Activated CD8-positive, alpha-beta memory T cell treated with anti-CD3 and anti-CD28 coated beads, Interleukin-2, amount 50 U/mL, for 1 hour (primary cell): ENCODE data around the gene C22orf39.
A peak's percentile ranks its signal among the peaks of the same experiment; 100 is the strongest.

Source experiments
- DNase-seq: peaks from one replicate; pipeline ENCODE4 v3.0.0-alpha.2; 2020; ENCODE audit errors: extremely low read depth

Gene C22orf39

DNA sequence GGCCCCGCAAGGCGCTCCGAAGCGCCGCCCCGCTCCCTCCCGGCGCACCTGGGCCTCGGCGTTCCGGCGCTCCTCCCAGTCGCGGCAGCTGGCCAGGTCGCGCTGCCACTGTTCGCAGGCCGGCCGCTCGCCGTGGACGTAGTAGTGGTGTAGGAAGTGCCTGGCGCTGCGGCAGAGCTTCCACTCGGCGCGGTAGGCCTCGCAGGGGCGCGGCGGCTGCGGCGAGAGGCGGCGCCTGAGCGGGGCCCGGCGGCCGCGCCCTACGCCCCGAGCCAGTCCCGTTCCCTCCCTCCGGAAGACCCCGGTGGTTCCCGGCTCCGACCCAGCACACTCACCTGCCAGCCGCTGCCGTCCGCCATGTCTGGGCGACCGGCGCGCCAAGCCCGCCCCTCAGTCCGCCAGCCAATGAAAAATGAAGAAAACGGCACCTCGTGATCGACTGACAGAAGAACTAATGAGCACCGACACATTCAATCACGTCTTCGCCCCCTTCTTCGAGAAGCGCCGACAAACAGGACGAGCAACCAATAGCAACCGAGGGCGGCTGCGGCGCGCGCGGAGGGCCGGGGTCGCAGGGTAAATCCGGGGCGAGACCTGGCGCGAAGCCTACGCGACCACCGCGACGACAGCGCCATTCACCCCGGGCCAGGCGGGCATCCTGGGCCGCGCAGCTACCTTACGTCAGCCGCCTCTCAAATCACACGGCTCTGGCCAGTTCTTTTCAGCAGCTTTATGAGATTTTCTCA lies at the start of gene C22orf39:
TSS of gene C22orf39 (minus strand) at position 382 of the 746 bp plus-strand sequence. CDS start at position 359, 23 bp downstream.
- peak; percentile 61 for DNase-seq

GRCh38 chr22:19497245-19497644 lies 49.7 kb upstream of the C22orf39 start:
- DNase-seq: no peak

DNA sequence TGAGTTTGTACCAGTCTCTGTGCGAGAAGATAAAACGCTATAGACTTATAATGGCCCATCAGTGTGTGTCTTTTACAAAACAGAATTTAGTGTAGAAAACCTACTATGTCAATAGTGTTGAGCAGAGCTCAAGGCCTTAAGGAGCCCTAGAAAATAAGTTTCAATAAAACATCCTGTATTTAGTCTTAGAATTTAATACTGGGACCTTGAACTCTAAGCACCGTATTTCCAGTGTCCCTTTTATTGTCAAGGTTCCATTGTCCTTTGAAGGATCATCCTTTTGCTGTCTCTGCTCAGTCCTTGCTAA lies 48.8 kb upstream of the C22orf39 start:
- DNase-seq: no peak

GRCh38 chr22:19495562-19496323 lies 48.2 kb upstream of the C22orf39 start:
- DNase-seq: no peak

DNA sequence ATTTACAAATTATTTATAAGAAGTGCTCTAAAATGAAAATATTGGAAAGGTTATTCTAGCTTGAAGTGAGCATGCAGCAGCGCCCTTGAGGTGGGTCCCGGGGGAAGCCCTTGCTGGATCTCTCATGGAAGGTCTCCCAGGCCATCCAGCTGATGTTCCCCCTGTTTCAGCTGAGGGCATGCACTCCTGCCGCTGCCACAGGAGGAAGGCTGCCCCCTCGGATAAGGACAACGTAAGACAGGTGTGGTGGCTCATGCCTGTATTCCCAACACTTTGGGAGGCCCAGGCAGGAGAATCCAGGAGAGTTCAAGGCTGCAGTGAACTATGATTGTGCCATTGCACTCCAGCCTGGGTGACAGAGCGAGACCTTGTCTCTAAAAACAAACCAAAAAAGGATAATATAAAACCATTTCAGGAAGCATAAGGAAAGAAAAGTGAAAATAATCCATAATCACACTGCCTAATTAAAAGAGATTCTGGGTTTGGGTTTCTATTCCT lies 47.2 kb upstream of the C22orf39 start:
- no peak for DNase-seq

DNA sequence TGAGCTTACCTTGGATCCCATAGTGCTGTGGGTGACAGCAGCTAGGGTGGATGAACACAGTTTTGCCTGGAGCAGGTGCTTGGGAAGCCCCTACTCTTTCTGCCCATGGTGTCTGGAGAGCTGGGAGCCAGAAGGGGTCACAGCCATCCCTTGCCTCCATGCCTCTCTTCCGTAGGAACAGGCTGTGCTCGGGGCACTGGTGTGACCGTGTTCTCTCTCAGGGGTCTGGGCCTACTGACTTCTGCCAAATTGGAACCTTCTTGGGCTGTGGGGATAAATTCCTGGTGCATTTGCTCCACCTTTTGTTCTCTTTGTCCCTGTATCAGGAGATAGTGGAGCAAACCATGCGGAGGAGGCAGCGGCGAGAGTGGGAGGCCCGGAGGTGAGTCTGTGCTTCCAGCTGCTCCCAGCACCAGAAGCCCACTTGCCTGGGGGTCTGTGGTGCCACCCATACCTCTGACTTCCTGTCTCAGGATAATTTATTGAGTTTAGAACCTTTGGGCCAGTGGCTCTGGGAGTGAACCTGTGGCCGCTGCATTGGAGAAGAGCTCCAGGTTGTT lies 46.6 kb upstream of the C22orf39 start:
- DNase-seq: no peak

DNA sequence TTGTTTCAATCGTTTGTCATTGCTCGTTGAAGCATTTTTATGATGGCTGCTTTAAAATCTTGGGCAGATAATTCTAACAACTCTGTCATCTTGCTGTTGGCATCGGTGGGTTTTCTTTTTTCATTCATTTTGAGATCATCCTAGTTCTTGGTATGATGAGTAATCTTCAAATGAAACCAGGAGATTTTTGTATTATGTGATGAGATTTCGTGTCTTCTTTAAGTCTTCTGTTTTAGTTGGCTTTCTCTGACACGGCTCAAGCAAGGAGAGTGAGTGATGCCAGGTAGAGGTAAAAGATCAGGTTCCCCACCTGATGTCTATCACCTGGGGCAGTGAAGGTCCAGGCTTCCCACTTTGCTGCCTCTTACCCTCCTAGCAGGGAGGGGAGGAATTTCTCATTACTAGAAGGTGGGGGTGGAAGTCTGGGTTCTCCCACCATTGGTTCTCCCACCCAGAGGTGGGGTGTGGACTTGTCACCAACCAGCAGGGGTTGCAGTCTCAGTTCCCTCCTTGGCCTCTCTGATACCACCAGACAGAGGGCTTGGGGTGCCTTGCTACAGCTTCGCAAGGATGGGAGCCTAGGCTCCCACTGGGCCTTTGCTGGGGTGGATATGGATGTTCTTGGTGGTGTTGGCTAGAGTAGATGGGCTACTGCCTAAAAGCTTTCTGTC lies 45.1 kb upstream of the C22orf39 start:
- no peak for DNase-seq

DNA sequence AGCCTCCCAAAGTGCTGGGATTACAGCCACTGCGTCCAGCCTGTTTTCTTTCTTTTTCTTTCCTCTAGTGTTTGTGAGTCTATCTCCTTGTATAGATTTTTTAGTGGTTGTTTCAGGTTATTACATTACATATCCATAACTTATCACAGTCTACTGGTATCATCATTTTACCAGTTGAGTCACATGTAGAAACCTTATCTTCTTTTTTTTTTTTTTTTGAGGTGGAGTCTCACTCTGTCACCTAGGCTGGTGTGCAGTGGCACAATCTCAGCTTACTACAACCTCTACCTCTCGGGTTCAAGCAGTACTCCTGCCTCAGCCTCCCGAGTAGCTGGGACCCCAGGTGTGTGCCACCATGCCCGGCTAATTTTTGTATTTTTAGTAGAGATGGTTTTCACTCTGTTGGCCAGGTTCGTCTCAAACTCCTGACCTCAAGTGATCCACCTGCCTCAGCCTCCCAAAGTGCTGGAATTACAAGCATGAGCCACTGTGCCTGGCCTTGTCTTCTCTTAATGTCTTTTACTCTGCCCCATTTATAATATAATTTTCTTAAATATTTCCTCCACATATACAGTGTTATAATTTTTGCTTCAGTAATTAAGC lies 43.2 kb upstream of the C22orf39 start:
- no peak for DNase-seq

DNA sequence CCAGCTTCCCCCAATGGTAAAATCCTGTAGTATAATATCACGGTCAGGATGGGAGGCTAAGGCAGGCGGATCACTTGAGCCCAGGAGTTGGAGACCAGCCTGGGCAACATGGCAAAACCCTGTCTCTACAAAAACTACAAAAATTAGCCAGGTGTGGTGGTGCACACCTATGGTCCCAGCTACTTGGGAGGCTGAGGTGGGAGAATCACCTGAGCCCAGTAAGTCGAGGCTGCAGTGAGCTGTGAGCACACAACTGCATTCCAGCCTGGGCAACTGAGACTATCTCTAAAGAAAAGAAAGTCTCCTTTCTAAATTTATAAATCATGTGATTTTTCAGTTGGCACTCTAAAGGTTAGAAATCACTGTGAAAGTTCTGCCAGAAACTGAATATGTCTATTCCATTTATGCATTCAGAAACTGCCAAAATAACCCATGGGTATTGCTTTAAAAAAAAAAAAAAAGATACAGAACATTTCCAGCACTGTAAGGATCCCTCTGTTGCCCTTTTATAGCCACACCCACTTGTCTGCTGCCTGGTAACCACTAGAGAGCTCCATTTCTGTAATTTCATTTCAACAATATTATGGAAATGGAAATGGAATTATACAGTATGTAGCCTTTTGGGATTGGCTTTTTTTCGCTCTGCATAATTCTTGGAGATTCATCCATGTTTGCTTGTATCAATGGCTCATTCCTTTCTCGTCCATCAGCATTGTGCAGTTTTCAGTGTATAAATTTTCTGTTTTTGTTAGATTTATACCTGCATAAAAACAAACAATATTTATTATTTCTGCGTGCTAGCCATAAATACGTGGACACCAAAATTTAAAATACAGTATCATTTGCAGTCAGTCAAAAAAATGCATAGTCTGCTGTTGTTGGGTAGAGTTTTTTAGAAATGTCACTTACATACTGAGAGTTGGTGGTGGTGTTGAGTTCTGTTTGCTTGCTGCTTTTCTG lies 41.7 kb upstream of the C22orf39 start:
- DNase-seq: no peak

GRCh38 chr22:19488285-19488684 lies 40.8 kb upstream of the C22orf39 start:
- DNase-seq: no peak

DNA sequence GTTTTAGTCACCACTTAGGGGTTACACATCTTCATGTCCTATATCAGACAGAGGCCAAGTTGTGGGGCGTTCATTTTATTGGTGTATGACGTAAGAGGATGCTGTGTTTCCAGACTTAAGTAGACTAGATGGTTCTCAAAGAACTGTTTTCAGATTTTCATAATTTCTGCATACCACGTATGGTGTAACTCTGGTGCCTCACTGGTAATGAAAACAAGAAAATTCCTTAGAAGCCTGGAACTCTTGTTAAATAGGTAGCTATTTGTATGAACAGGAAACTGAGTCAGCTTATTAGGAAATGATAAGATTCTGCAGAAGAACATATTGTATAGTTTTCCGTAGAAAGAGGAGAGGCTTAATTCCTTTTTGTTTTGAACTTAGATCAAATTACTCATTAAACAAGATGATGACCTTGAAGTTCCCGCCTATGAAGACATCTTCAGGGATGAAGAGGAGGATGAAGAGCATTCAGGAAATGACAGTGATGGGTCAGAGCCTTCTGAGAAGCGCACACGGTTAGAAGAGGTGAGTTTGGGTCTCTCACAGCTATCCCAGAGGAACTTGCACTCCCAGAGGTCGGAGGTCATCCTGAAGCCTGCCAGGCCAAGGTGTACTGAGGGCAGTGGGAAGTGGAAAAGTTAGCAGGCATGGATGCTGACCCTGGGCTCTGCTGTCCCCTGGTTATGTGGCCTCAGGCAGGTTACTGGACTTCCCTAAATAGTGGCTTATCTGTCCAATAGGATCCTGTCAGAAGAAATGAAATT lies 36.2 kb upstream of the C22orf39 start:
- DNase-seq: no peak

DNA sequence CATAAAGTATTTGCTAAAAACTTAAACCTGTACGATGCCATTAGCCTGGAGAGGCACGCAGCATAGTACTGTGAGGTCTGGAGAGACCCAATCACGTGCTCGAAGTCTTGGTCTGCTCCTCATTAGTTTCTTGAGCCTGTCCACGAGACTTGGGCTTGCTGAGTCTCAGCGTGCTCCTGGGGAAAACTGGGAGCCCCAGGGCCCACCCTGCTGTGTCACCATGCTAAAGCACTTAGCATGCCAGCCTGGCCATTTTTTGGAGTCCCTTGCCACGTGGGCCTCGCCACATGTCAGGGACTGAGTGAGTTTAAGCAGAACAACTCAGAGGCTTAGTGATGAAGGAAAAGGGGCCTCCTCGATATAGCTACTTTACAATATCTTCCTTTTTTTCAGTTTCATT lies 34.8 kb upstream of the C22orf39 start:
- DNase-seq: no peak

GRCh38 chr22:19480789-19481188 lies 33.3 kb upstream of the C22orf39 start:
- DNase-seq: no peak

DNA sequence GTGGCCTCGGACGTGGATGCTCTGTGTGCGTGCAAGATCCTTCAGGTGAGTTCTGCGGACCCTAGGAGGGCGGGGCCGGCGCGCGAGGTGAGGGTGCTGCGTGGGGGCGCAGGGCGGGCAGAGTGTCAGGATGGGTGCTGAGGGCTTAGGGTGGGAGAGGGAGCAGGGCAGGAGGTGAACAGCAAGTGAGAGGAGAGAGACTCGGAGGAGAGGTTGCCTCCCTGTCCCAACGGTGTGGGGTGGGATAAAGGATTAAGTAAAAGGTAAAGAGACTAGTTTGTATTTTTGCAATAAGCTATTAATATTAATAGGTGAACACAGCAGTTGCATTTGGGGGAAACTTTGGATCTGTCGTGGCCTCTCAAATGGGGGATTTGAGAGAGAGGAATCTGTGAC lies 32.7 kb upstream of the C22orf39 start:
- DNase-seq: no peak

DNA sequence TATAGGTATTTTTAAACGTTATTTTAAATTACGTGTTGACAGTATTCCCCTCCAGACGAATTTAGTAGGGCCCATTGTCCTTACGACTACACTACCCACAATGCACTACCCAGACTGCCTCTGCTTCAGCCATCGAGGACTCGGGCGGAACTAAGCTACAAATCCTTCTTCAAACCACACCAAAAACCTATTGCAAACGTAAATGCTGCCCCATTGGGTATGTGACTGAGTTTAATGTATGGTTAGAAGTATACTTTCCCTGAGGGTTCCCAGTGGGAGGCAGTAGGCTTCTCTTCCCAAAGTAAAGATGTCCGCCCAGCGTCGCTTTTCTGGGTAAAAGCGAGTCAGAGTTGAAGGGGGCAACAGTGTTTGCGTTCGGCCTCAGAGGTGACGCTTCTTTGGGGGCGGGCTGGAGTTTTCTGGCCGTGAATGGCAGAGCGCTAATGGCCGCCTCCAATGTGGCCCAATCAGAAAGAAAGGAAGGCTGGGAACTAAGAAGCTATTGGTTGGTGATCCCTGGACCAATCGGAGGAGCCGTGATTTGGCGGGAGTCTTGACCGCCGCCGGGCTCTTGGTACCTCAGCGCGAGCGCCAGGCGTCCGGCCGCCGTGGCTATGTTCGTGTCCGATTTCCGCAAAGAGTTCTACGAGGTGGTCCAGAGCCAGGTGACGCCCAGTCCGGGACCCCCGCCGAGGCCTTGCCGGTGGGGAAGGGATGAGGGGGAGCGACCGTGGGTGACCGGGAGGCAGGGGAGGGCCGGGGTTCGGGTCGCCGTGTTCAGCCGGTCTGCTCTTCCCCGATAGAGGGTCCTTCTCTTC lies 32.1 kb upstream of the C22orf39 start, which contains the start of gene CDC45:
TSS of gene CDC45 (plus strand) at position 566 of the 818 bp plus-strand sequence. CDS start at position 615, 49 bp downstream.
- DNase-seq: peak; percentile 90

DNA sequence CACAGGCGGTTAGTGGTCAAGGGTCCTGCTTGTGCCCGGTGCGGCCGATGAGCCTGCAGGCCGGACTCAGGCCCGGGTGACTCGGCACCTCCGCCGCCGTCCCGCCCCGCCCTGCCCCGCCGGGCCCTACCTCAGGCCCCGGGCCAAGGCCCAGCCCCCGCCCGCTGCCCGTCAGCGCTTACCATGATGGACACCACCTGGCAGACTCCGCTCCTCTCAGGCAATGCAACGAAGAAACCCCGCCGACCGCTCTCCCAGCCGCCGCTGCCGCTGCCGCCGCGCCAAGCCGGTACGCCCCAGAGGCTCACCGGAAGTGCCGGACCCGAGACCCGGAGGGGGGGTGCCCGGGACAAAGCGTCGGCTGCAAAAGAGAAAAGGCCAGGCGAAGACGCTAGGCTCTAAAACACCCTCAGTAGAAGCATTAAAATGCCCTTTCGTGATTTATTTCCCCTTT lies 31.4 kb upstream of the C22orf39 start, which contains the start of gene UFD1:
TSS of gene UFD1 (minus strand) at position 293 of the 454 bp plus-strand sequence. CDS start at position 185, 108 bp downstream.
- DNase-seq: peak; percentile 31

- DNase-seq: no peak
Measured at GRCh38 chr22:19478045-19478900, 30.8 kb upstream of the C22orf39 start.
